Measurements from ENCODE around the gene NPAS3. TPM values are rescaled to one million over a fixed set of nuclear protein-coding genes. Genes with fewer than 3 reads are reported as not detected.

The NPAS3 gene
- total and polyA plus RNA-seq, 2 donors (not counting 3 experiments of a cell fraction or from before 2014, with no cell fraction given): 0.10 to 0.13 TPM

DNA sequence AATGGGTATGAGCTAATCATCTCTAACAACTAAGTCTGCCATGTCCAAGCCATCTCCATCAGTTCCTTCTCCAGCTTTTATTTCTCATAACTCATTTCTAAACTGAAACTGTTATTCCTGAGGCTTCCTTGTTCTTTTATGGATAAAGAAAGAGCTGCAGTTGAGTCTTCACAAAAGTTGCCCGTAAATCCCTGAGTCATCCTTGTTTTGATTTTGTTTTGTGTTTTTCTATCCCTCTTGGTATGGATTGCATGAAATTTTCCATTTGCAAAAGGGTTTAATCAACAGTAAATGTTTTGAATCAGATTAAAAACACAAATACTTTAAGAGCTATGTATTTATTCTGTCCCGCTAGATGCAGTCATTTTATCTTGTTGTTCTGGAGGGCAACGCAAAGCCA is 721.6 kb downstream of the NPAS3 start:
- BruUV-seq (replicated peaks): no TSS peak
- H3K36me3 ChIP-seq (ENCODE audit: control insufficient read depth in 2 of 2, extremely low read depth in 1 of 2, insufficient read depth in 2 of 2, low read length in 2 of 2): no peaks in the 10 kb centered on the region
- no peaks in the 10 kb centered on the region for H3K27me3 ChIP-seq (ENCODE audit: control insufficient read depth in 2 of 2, insufficient read depth in 2 of 2, low read length in 2 of 2)
- peaks cover 26% of the 10 kb centered on the region for H3K4me1 ChIP-seq (ENCODE audit: control insufficient read depth, extremely low read depth, insufficient read depth, low read length)
- H3K9me1 ChIP-seq (replicated peaks; ENCODE audit: control insufficient read depth, extremely low read depth, insufficient read depth, low read length): no peaks in the 10 kb centered on the region
- no peak overlapping the region for H3K4me2 ChIP-seq (ENCODE audit: insufficient read depth, low read length)
- DNase-seq (ENCODE audit: low read depth, low spot score) (no peak), FAIRE-seq (peak; percentile 40)
- dilution Hi-C loops (cut with MboI; ENCODE audit: extremely low pct_ligation_motif_present, low sequenced_read_pairs): loop anchor here (25.0 kb wide), 1 partner anchor 127 kb away; no protein-coding TSS in a partner anchor
- intact Hi-C loops (cut with micrococcal nuclease): no loop called here
- CTCF ChIA-PET: interaction anchor here (0.6 to 1.2 kb wide), 3 partner anchors 60 to 183 kb away, joined by 3 read pairs; no protein-coding TSS in a partner anchor
- no peaks in the 10 kb centered on the region for H3K79me2 ChIP-seq (ENCODE audit: control insufficient read depth, insufficient read depth, low read length)
- H3K4me3 ChIP-seq (replicated peaks in 1 of 3; ENCODE audit: insufficient read depth in 1 of 3, low read depth in 1 of 3, low read length in 3 of 3): no peak overlapping the region
- H3K27ac ChIP-seq (ENCODE audit: insufficient read depth, low read depth, low read length): no peak overlapping the region
- TF ChIP-seq JUN (IDR thresholded peaks at IDR 0.05; ENCODE audit: borderline replicate concordance, insufficient read depth, insufficient read length, low read depth): no peak
- no peak for TF ChIP-seq GATA2 (IDR thresholded peaks at IDR 0.05; ENCODE audit: insufficient read depth, insufficient read length, low read depth, low read length)
- TF ChIP-seq, protein P1, sequence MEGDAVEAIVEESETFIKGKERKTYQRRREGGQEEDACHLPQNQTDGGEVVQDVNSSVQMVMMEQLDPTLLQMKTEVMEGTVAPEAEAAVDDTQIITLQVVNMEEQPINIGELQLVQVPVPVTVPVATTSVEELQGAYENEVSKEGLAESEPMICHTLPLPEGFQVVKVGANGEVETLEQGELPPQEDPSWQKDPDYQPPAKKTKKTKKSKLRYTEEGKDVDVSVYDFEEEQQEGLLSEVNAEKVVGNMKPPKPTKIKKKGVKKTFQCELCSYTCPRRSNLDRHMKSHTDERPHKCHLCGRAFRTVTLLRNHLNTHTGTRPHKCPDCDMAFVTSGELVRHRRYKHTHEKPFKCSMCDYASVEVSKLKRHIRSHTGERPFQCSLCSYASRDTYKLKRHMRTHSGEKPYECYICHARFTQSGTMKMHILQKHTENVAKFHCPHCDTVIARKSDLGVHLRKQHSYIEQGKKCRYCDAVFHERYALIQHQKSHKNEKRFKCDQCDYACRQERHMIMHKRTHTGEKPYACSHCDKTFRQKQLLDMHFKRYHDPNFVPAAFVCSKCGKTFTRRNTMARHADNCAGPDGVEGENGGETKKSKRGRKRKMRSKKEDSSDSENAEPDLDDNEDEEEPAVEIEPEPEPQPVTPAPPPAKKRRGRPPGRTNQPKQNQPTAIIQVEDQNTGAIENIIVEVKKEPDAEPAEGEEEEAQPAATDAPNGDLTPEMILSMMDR (IDR thresholded peaks at IDR 0.05; ENCODE audit: extremely low read depth in 1 of 2, insufficient read depth in 1 of 2, low read depth in 1 of 2, low read length in 2 of 2): no peak
- H2AFZ ChIP-seq (ENCODE audit: low read depth, low read length): no peak overlapping the region
- no peak overlapping the region for H3K9ac ChIP-seq (replicated peaks; ENCODE audit: extremely low read depth, insufficient read depth, low read length)
- H3K9me3 ChIP-seq (replicated peaks; ENCODE audit: control insufficient read depth, insufficient read depth, low read length): no peaks in the 10 kb centered on the region
- POLR2A ChIA-PET: no interaction called here
- no peaks in the 10 kb centered on the region for H4K20me1 ChIP-seq (replicated peaks; ENCODE audit: control insufficient read depth, extremely low read depth, insufficient read depth, low read length)

DNA sequence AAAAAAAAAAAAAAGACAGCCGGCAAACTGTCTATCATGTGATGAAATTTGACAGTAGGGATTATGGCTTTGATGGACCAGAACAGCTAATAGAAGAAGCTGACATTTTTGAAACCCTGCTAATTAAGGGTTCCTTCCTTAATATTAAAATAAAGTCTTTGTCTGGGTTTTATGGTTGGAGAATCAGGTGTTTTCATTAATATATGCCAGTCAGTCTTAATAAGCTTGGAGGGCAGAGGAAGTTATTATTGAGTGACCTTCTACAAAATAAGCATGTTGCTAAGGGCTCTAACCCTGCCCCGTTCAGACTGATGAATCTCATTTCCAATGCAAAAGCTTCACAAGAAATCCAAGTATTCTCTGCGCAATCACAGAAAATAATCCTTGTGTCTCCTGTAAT is 722.4 kb downstream of the NPAS3 start:
- BruUV-seq (replicated peaks): no TSS peak
- Histone ChIP-seq H3K4me3 (replicated peaks in 1 of 3; ENCODE audit: insufficient read depth in 1 of 3, low read depth in 1 of 3, low read length in 3 of 3) (no peak overlapping the region), H3K4me2 (ENCODE audit: insufficient read depth, low read length) (no peak overlapping the region), H3K27ac (ENCODE audit: insufficient read depth, low read depth, low read length) (no peak overlapping the region), H3K79me2 (ENCODE audit: control insufficient read depth, insufficient read depth, low read length) (no peaks in the 10 kb centered on the region), H2AFZ (ENCODE audit: low read depth, low read length) (no peak overlapping the region), H3K4me1 (ENCODE audit: control insufficient read depth, extremely low read depth, insufficient read depth, low read length) (peaks cover 18% of the 10 kb centered on the region), H4K20me1 (replicated peaks; ENCODE audit: control insufficient read depth, extremely low read depth, insufficient read depth, low read length) (no peaks in the 10 kb centered on the region), H3K27me3 (ENCODE audit: control insufficient read depth in 2 of 2, insufficient read depth in 2 of 2, low read length in 2 of 2) (no peaks in the 10 kb centered on the region), H3K9me3 (replicated peaks; ENCODE audit: control insufficient read depth, insufficient read depth, low read length) (no peaks in the 10 kb centered on the region), H3K9me1 (replicated peaks; ENCODE audit: control insufficient read depth, extremely low read depth, insufficient read depth, low read length) (no peaks in the 10 kb centered on the region), H3K9ac (replicated peaks; ENCODE audit: extremely low read depth, insufficient read depth, low read length) (no peak overlapping the region), H3K36me3 (ENCODE audit: control insufficient read depth in 2 of 2, extremely low read depth in 1 of 2, insufficient read depth in 2 of 2, low read length in 2 of 2) (no peaks in the 10 kb centered on the region)
- CTCF ChIA-PET: interaction anchor here (0.7 to 2.1 kb wide), 4 partner anchors 10 to 92 kb away, joined by 3 to 8 read pairs (median 4); no protein-coding TSS in a partner anchor
- intact Hi-C loops (cut with micrococcal nuclease): no loop called here
- FAIRE-seq: peak; percentile 38
- TF ChIP-seq POLR2AphosphoS5 (IDR thresholded peaks at IDR 0.05; ENCODE audit: insufficient read depth, low read depth, low read length) (no peak), EZH2 (IDR thresholded peaks at IDR 0.05; ENCODE audit: borderline replicate concordance, low read depth, low read length, severe bottlenecking) (no peak)
- dilution Hi-C loops (cut with MboI; ENCODE audit: extremely low pct_ligation_motif_present, low sequenced_read_pairs): loop anchor here (25.0 kb wide), 1 partner anchor 126 kb away; no protein-coding TSS in a partner anchor
- no peak for DNase-seq (ENCODE audit: low read depth, low spot score)
- POLR2A ChIA-PET: interaction anchor here (0.7 kb wide), 1 partner anchor 17 kb away, joined by 4 read pairs; no protein-coding TSS in a partner anchor

Measured in endothelial cell of umbilical vein (primary cell).